Nephron (organoid): ENCODE measurements around the gene TNS3.

Source experiments
- H3K27ac Mint-ChIP-seq, 3 experiments: 2 replicates each; pipeline ENCODE4 v1.8.0; 2020; ENCODE audit warnings: mixed read lengths in 3 of 3, mild to moderate bottlenecking in 2 of 3, moderate library complexity in 1 of 3
- H3K27me3 Mint-ChIP-seq: 2 replicates; pipeline ENCODE4 v1.8.0; 2021; ENCODE audit warnings: low read depth, mild to moderate bottlenecking, moderate library complexity, mixed read lengths
- H3K36me3 Mint-ChIP-seq: 2 replicates; pipeline ENCODE4 v1.8.0; 2020; ENCODE audit warnings: low read depth, mixed read lengths
- H3K4me1 Mint-ChIP-seq: 2 replicates; pipeline ENCODE4 v1.8.0; 2020; ENCODE audit warnings: mixed read lengths
- H3K4me3 Mint-ChIP-seq, 3 experiments: 2 replicates each; pipeline ENCODE4 v1.8.0; 2020; ENCODE audit warnings: mild to moderate bottlenecking in 3 of 3, mixed read lengths in 3 of 3, moderate library complexity in 2 of 3
- H3K9me3 Mint-ChIP-seq: 2 replicates; pipeline ENCODE4 v1.8.0; 2020; ENCODE audit warnings: mixed read lengths
- TF ChIP-seq, protein P1 (sequence below), 3 experiments: fragments of 200-600 bp; sonication (generic); IDR thresholded peaks; one replicate each; pipeline ENCODE4 v1.5.0; 2021; ENCODE audit warnings: antibody characterized with exemption in 3 of 3; ENCODE audit not compliant: unreplicated experiment in 3 of 3

The TNS3 gene

DNA sequence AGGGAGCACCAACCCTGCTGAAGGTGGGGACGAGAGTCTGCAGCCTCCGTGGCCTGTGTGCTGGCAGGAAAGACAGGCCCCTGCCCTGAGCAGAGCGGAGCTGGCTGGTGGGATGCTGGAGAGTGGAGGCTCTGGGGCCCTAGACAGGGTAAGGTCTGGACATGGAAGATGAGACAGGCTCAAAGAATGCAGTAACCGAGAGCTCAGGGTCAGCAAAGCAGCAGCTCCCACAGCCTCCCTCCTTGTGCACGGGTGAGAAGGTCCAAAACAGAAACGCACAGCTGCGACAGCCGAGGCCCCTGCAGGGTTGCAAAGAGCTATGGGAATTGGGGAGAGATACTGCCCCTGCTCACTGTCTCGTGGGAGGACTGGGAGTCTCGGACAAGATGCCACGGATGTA lies 80.5 kb downstream of the TNS3 start:
- TF ChIP-seq, protein P1, sequence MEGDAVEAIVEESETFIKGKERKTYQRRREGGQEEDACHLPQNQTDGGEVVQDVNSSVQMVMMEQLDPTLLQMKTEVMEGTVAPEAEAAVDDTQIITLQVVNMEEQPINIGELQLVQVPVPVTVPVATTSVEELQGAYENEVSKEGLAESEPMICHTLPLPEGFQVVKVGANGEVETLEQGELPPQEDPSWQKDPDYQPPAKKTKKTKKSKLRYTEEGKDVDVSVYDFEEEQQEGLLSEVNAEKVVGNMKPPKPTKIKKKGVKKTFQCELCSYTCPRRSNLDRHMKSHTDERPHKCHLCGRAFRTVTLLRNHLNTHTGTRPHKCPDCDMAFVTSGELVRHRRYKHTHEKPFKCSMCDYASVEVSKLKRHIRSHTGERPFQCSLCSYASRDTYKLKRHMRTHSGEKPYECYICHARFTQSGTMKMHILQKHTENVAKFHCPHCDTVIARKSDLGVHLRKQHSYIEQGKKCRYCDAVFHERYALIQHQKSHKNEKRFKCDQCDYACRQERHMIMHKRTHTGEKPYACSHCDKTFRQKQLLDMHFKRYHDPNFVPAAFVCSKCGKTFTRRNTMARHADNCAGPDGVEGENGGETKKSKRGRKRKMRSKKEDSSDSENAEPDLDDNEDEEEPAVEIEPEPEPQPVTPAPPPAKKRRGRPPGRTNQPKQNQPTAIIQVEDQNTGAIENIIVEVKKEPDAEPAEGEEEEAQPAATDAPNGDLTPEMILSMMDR (IDR thresholded peaks at IDR 0.05; ENCODE audit: unreplicated experiment in 3 of 3) = no peak
- peaks cover 21% of the 10 kb centered on the region for H3K36me3 Mint-ChIP-seq
- H3K9me3 Mint-ChIP-seq = no peaks in the 10 kb centered on the region
- H3K4me3 Mint-ChIP-seq = peak overlapping the region; percentile 3 to 72 (median 47)
- peaks cover 100% of the 10 kb centered on the region for H3K4me1 Mint-ChIP-seq
- peak overlapping the region; percentile 96 to 99 (median 98) for H3K27ac Mint-ChIP-seq
- no peaks in the 10 kb centered on the region for H3K27me3 Mint-ChIP-seq

DNA sequence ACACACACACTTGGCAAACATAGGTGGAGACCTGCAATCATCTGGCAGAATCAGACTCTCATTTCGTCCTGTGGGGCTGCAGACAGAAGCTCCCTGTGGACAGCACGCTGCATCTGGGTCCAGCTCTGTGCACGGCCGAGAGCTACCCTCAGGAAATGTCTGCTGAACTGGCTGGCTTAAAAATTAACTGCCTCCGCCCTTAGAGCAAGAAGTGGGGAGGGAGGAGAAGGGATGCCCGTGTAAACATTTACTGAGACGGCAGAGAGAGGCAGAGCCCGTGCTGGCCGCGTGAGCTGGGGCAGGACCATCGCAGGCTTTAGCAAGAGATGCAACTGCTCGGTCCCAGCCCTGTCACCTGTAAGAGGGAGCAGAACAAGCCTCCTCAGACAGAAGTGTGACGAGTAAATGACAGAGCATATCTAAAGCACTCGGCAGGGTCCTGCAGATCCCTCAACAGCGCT lies 81.8 kb downstream of the TNS3 start:
- no peaks in the 10 kb centered on the region for H3K27me3 Mint-ChIP-seq
- peaks cover 100% of the 10 kb centered on the region for H3K4me1 Mint-ChIP-seq
- H3K27ac Mint-ChIP-seq = peak overlapping the region; percentile 98 to 99 (median 98)
- TF ChIP-seq, protein P1 (IDR thresholded peaks at IDR 0.05; ENCODE audit: unreplicated experiment in 3 of 3) = no peak
- peaks cover 13% of the 10 kb centered on the region for H3K36me3 Mint-ChIP-seq
- no peaks in the 10 kb centered on the region for H3K9me3 Mint-ChIP-seq
- peak overlapping the region; percentile 26 to 65 (median 58) for H3K4me3 Mint-ChIP-seq

DNA sequence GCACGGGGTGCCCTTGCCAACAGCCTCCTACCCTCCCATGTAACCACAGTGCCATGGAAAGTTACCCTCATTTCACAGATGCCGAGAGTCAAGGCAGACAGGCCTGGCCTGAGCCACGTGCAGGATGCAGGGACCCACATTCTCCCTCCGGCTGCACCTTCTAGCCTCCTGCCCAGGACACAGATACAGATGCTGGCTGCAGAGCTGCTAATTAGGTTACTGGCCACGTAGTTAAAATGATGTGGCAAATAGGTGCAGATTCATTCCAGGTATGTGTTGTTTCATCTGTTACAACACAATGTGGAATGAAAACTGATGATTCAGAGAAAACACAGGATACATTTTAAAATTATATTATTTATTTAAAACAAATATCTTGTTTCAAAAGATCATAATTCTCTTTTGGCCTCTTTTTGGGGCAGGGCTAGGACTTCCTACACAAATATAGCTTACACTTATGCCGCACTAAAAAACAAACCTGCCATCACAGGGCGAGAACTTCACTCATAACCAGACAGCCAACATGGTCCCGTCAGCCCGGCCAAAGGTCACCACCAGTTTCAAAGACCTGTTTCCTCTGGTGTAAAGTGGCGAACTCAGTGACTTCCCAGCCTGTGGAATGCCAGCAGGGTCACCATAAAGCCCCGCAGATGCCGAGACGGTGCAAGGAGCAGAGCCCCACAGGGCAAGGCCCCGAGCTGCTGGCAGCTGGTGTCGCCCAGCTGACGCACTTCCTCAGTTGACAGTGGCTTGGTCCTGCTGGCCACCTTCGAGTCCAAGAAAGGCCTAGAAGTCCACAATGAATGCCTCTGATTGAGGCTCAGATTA lies 83.5 kb downstream of the TNS3 start:
- peak overlapping the region; percentile 98 to 99 (median 98) for H3K27ac Mint-ChIP-seq
- peaks cover 13% of the 10 kb centered on the region for H3K36me3 Mint-ChIP-seq
- H3K27me3 Mint-ChIP-seq = no peaks in the 10 kb centered on the region
- TF ChIP-seq, protein P1 (IDR thresholded peaks at IDR 0.05; ENCODE audit: unreplicated experiment in 3 of 3) = no peak
- peaks cover 98% of the 10 kb centered on the region for H3K4me1 Mint-ChIP-seq
- no peak overlapping the region for H3K4me3 Mint-ChIP-seq
- no peaks in the 10 kb centered on the region for H3K9me3 Mint-ChIP-seq

DNA sequence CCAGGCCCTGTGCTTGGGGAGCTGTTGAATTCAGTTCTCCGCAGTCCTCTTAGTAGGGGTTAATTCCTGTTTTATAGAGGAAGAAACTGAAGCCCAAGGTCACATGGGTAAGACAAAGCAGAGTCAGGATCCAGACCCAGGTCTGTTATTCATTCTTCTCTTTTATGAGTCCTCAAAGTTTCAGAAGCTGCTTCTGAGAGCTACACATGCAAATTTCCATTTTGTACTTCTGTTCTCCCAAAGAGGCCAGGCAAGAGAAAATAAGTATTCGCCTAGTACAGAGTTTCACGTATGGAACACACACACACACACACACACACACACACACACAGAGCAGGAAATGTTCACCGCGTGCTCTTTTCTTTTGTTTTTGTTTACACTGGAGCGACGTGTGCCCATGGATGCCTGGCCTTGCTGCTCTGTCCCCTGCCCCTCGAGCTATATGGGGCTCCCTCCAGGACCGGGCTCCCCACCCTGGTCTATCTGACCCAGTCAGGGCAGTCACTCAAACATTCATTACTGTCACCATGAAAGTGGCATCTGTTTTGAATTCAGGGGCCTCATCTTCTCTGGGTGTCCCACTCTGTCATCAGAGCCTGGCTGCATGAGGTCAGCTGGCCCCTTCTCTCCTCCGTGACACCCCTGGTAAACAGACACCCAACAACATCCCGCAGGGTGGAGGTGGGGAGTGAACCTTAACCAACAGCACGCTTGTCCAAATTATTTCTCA lies 84.4 kb downstream of the TNS3 start:
- H3K4me3 Mint-ChIP-seq = peak overlapping the region; percentile 20 to 63 (median 41)
- peak overlapping the region; percentile 98 to 99 (median 98) for H3K27ac Mint-ChIP-seq
- no peaks in the 10 kb centered on the region for H3K27me3 Mint-ChIP-seq
- no peaks in the 10 kb centered on the region for H3K9me3 Mint-ChIP-seq
- TF ChIP-seq, protein P1 (IDR thresholded peaks at IDR 0.05; ENCODE audit: unreplicated experiment in 3 of 3) = no peak
- H3K36me3 Mint-ChIP-seq = peaks cover 13% of the 10 kb centered on the region
- peaks cover 96% of the 10 kb centered on the region for H3K4me1 Mint-ChIP-seq

DNA sequence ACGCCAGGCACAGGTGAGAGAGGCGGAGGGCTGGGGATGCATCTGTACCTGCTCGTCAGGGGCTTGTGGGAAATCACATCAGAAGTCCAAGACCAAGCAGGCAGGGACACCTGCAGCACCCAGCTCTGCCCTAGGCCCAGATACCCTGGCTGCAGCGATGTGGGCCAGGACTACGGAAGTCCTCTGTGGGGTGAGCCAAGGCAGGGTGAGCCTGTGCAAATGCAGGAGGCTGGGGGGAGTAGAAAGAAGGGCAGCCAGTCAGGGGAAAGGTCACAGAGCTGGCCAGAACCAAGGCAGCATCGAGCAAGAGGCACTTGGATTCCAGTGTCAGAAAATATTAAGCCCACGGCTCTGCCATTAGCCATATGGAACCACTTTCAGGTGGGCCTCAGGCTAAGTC lies 85.2 kb downstream of the TNS3 start:
- H3K4me1 Mint-ChIP-seq = peaks cover 96% of the 10 kb centered on the region

More for the DNA sequence above, 85.2 kb downstream of the TNS3 start:
- Mint-ChIP-seq H3K4me3 (no peak overlapping the region), H3K9me3 (no peaks in the 10 kb centered on the region), H3K36me3 (peaks cover 13% of the 10 kb centered on the region), H3K27ac (peak overlapping the region; percentile 98 to 99 (median 98)), H3K27me3 (no peaks in the 10 kb centered on the region)
- TF ChIP-seq, protein P1 (IDR thresholded peaks at IDR 0.05; ENCODE audit: unreplicated experiment in 3 of 3) = no peak
